Esophagus muscularis mucosa (tissue), 4 donors: ENCODE data around the gene ANKRD44. TPM values are rescaled to one million over a fixed set of nuclear protein-coding genes. Genes with fewer than 3 reads are reported as not detected.

Experiments
- DNase-seq: peaks from one replicate; pipeline ENCODE4 v3.0.0-alpha.2; 2017; ENCODE audit errors: extremely low spot score
- H3K27ac ChIP-seq, 4 donors: fragments of 200-600 bp; sonication (generic); replicated peaks in 1 of 4; 1 replicate in 3 of 4; 2 replicates in 1 of 4; pipeline ENCODE4 v1.5.1; 2016 to 2019; ENCODE audit warnings: mild to moderate bottlenecking in 1 of 4
- H3K27me3 ChIP-seq, 4 donors: fragments of 200-600 bp; sonication (generic); one replicate each; pipeline versions ENCODE4 v1.5.1 to v1.6.0; 2016 to 2019
- H3K36me3 ChIP-seq, 4 donors: fragments of 200-600 bp; sonication (generic); one replicate each; pipeline ENCODE4 v1.5.1; 2016 to 2019
- H3K4me1 ChIP-seq, 4 donors: fragments of 200-600 bp; sonication (generic); one replicate each; pipeline ENCODE4 v1.5.1; 2016 to 2019
- H3K4me3 ChIP-seq, 4 donors: fragments of 200-600 bp; sonication (generic); 1 replicate in 2 of 4; 2 replicates in 2 of 4; pipeline ENCODE4 v1.5.1; 2016 to 2019; ENCODE audit warnings: mild to moderate bottlenecking in 4 of 4, moderate library complexity in 1 of 4
- H3K9me3 ChIP-seq, 4 donors: fragments of 200-600 bp; sonication (generic); 1 replicate in 3 of 4; 2 replicates in 1 of 4; pipeline ENCODE4 v1.5.1; 2016 to 2019
- CTCF ChIP-seq, 3 experiments: fragments of 200-600 bp in 2 of 3; fragments of 450-650 bp in 1 of 3; sonication (generic) in 2 of 3; IDR thresholded peaks; one replicate each; pipeline ENCODE4 v1.5.1; 2017 to 2019; ENCODE audit warnings: antibody characterized with exemption in 3 of 3, mild to moderate bottlenecking in 2 of 3, moderate library complexity in 1 of 3
- EP300 ChIP-seq: sonication (generic); formaldehyde crosslinking; IDR thresholded peaks from one replicate; pipeline ENCODE4 v1.6.1; 2017; ENCODE audit warnings: antibody characterized with exemption
- POLR2A ChIP-seq: fragments of 450-650 bp; IDR thresholded peaks from one replicate; pipeline ENCODE4 v1.6.1; 2017; ENCODE audit warnings: antibody characterized with exemption, moderate library complexity, mild to moderate bottlenecking, low read depth
- POLR2AphosphoS5 ChIP-seq, 2 donors: sonication (generic); formaldehyde crosslinking; IDR thresholded peaks; one replicate each; pipeline ENCODE4 v1.6.1; 2017; ENCODE audit warnings: antibody characterized with exemption in 2 of 2
- WGBS: methylation state at CpG from one replicate; pipeline ENCODE4 v1.1.5; 2018; 5-methylcytosine and 5-hydroxymethylcytosine counted together
- intact Hi-C: fragments of 100-400 bp; cut with DNase I; formaldehyde crosslinking; loops from one replicate; pipeline ENCODE4 v1.15.1; 2023
- total RNA-seq, 4 donors: library from RNA; depleted of rRNA; stranded (reverse); fragments of >200 nt; gene quantifications; one replicate each; pipeline versions ENCODE4 v1.1.0 to v1.2.1, GENCODE V29; 2016

Gene ANKRD44
- total RNA-seq, 4 donors from 2014 or later: 41.4 to 76.6 (median 48.1) TPM

GRCh38 chr2:196993617-196994016, 317.0 kb downstream of the ANKRD44 start:
- no peaks in the 10 kb centered on the region for H3K27me3 ChIP-seq
- no peak for DNase-seq
- peaks cover 0 to 84% (median 29%) of the 10 kb centered on the region in 4 donors for H3K36me3 ChIP-seq
- intact Hi-C loops: no loop called here
- H3K9me3 ChIP-seq: no peaks in the 10 kb centered on the region
- TF ChIP-seq POLR2A (no peak), POLR2AphosphoS5 (IDR thresholded peaks at IDR 0.05) (no peak), CTCF (IDR thresholded peaks at IDR 0.05) (no peak), EP300 (no peak)
- peaks cover 3 to 4% (median 3%) of the 10 kb centered on the region in 4 donors for H3K4me1 ChIP-seq
- no peak overlapping the region for H3K27ac ChIP-seq
- WGBS: 94% methylated on average over 6 of the region's 6 CpGs
- H3K4me3 ChIP-seq: no peak overlapping the region

GRCh38 chr2:196992466-196992865, 318.1 kb downstream of the ANKRD44 start:
- no peaks in the 10 kb centered on the region for H3K9me3 ChIP-seq
- no peak for TF ChIP-seq POLR2AphosphoS5 (IDR thresholded peaks at IDR 0.05)
- TF ChIP-seq EP300: no peak
- no peak for TF ChIP-seq POLR2A
- TF ChIP-seq CTCF (IDR thresholded peaks at IDR 0.05): no peak
- H3K27me3 ChIP-seq: no peaks in the 10 kb centered on the region
- peaks cover 0 to 73% (median 18%) of the 10 kb centered on the region in 4 donors for H3K36me3 ChIP-seq
- 85% methylated on average over 1 of the region's 1 CpG for WGBS
- peaks cover 12 to 15% (median 14%) of the 10 kb centered on the region in 4 donors for H3K4me1 ChIP-seq
- no peak overlapping the region for H3K4me3 ChIP-seq
- no peak for DNase-seq
- intact Hi-C loops: no loop called here
- no peak overlapping the region for H3K27ac ChIP-seq

- no peaks in the 10 kb centered on the region for H3K27me3 ChIP-seq
- H3K27ac ChIP-seq: no peak overlapping the region
- DNase-seq: no peak
- peaks cover 14 to 18% (median 16%) of the 10 kb centered on the region in 4 donors for H3K4me1 ChIP-seq
- peaks cover 0 to 59% (median 17%) of the 10 kb centered on the region in 4 donors for H3K36me3 ChIP-seq
- H3K9me3 ChIP-seq: no peaks in the 10 kb centered on the region
- TF ChIP-seq POLR2A (no peak), CTCF (IDR thresholded peaks at IDR 0.05) (no peak), EP300 (no peak), POLR2AphosphoS5 (IDR thresholded peaks at IDR 0.05) (no peak)
- intact Hi-C loops: no loop called here
- WGBS: 90% methylated on average over 10 of the region's 10 CpGs
- H3K4me3 ChIP-seq: no peak overlapping the region
Observed at GRCh38 chr2:196990788-196991461, 319.7 kb downstream of the ANKRD44 start.

- Histone ChIP-seq H3K4me1 (peaks cover 14 to 18% (median 16%) of the 10 kb centered on the region in 4 donors), H3K9me3 (no peaks in the 10 kb centered on the region), H3K27me3 (no peaks in the 10 kb centered on the region), H3K4me3 (no peak overlapping the region), H3K27ac (no peak overlapping the region), H3K36me3 (peaks cover 0 to 51% (median 17%) of the 10 kb centered on the region in 4 donors)
- no peak for DNase-seq
- intact Hi-C loops: no loop called here
- TF ChIP-seq POLR2AphosphoS5 (IDR thresholded peaks at IDR 0.05) (no peak), CTCF (IDR thresholded peaks at IDR 0.05) (no peak), EP300 (no peak), POLR2A (no peak)
- WGBS: 85% methylated on average over 1 of the region's 1 CpG
Observed at GRCh38 chr2:196990092-196990491, 320.5 kb downstream of the ANKRD44 start.

GRCh38 chr2:196989496-196989895, 321.1 kb downstream of the ANKRD44 start:
- H3K36me3 ChIP-seq: peaks cover 0 to 45% (median 14%) of the 10 kb centered on the region in 4 donors
- DNase-seq: no peak
- intact Hi-C loops: loop anchor here (5.0 kb wide), 1 partner anchor 62 kb away; the partner anchor contains the start of gene PGAP1
- no peaks in the 10 kb centered on the region for H3K9me3 ChIP-seq
- no peak overlapping the region for H3K27ac ChIP-seq
- H3K4me3 ChIP-seq: no peak overlapping the region
- peaks cover 14 to 18% (median 16%) of the 10 kb centered on the region in 4 donors for H3K4me1 ChIP-seq
- WGBS: 86% methylated on average over 4 of the region's 4 CpGs
- no peaks in the 10 kb centered on the region for H3K27me3 ChIP-seq
- TF ChIP-seq POLR2AphosphoS5 (IDR thresholded peaks at IDR 0.05): no peak
- TF ChIP-seq CTCF (IDR thresholded peaks at IDR 0.05): no peak
- no peak for TF ChIP-seq POLR2A
- TF ChIP-seq EP300: no peak
